ENCODE results near the gene KCNT1. TPM values are rescaled to one million over a fixed set of nuclear protein-coding genes. Genes with fewer than 3 reads are reported as not detected.

The KCNT1 gene
- total and polyA plus RNA-seq, 8 donors = 0.05 to 1.1 (median 0.11) TPM

- DNase-seq (no peak), FAIRE-seq (no peak), ATAC-seq (no peak)
- Histone ChIP-seq H3K4me3 (no peak overlapping the region), H3K9me3 (no peaks in the 10 kb centered on the region), H3K27ac (no peak overlapping the region), H3K36me3 (no peaks in the 10 kb centered on the region), H3K4me1 (no peaks in the 10 kb centered on the region), H3K27me3 (no peaks in the 10 kb centered on the region)
- intact Hi-C loops (cut with DNase I) = no loop called here
- 61 to 85% methylated on average over 20 to 24 of the region's 24 CpGs for WGBS, 2 donors
- TF ChIP-seq CTCF (IDR thresholded peaks at IDR 0.05) = no peak
Observed at GRCh38 chr9:135759676-135760300, 57.8 kb downstream of the KCNT1 start.

GRCh38 chr9:135760465-135760864 is 58.5 kb downstream of the KCNT1 start:
- H3K27ac ChIP-seq = no peak overlapping the region
- FAIRE-seq (no peak), DNase-seq (no peak), ATAC-seq (no peak)
- intact Hi-C loops (cut with DNase I) = no loop called here
- no peaks in the 10 kb centered on the region for H3K27me3 ChIP-seq
- H3K36me3 ChIP-seq = no peaks in the 10 kb centered on the region
- no peaks in the 10 kb centered on the region for H3K9me3 ChIP-seq
- 58 to 70% methylated on average over 12 of the region's 12 CpGs for WGBS, 2 donors
- H3K4me1 ChIP-seq = no peaks in the 10 kb centered on the region
- TF ChIP-seq CTCF (IDR thresholded peaks at IDR 0.05) = no peak
- H3K4me3 ChIP-seq = no peak overlapping the region

- no peak for TF ChIP-seq CTCF (IDR thresholded peaks at IDR 0.05)
- Histone ChIP-seq H3K36me3 (no peaks in the 10 kb centered on the region), H3K27me3 (no peaks in the 10 kb centered on the region), H3K4me3 (no peak overlapping the region), H3K9me3 (no peaks in the 10 kb centered on the region), H3K27ac (no peak overlapping the region), H3K4me1 (no peaks in the 10 kb centered on the region)
- DNase-seq = no peak
- no peak for FAIRE-seq
- intact Hi-C loops (cut with DNase I) = no loop called here
- no peak for ATAC-seq
- 42 to 56% methylated on average over 16 to 20 of the region's 20 CpGs for WGBS, 2 donors
Observed at GRCh38 chr9:135761150-135761844, 59.3 kb downstream of the KCNT1 start.

- H3K27ac ChIP-seq = no peak overlapping the region
- intact Hi-C loops (cut with DNase I) = no loop called here
- no peak for TF ChIP-seq CTCF (IDR thresholded peaks at IDR 0.05)
- WGBS, 2 donors = 64 to 71% methylated on average over 16 of the region's 16 CpGs
- H3K9me3 ChIP-seq = no peaks in the 10 kb centered on the region
- DNase-seq (no peak), FAIRE-seq (no peak), ATAC-seq (no peak)
- no peak overlapping the region for H3K4me3 ChIP-seq
- H3K4me1 ChIP-seq = no peaks in the 10 kb centered on the region
- H3K27me3 ChIP-seq = no peaks in the 10 kb centered on the region
- no peaks in the 10 kb centered on the region for H3K36me3 ChIP-seq
Observed at GRCh38 chr9:135761845-135762168, 59.8 kb downstream of the KCNT1 start.

- FAIRE-seq = no peak
Observed at GRCh38 chr9:135762921-135763320, 60.9 kb downstream of the KCNT1 start.

More at GRCh38 chr9:135762921-135763320, 60.9 kb downstream of the KCNT1 start:
- Histone ChIP-seq H3K4me3 (no peak overlapping the region), H3K4me1 (no peaks in the 10 kb centered on the region), H3K27ac (no peak overlapping the region), H3K27me3 (no peaks in the 10 kb centered on the region), H3K36me3 (no peaks in the 10 kb centered on the region), H3K9me3 (no peaks in the 10 kb centered on the region)
- DNase-seq (no peak), ATAC-seq (no peak)
- no peak for TF ChIP-seq CTCF (IDR thresholded peaks at IDR 0.05)
- WGBS, 2 donors = 62 to 78% methylated on average over 13 of the region's 13 CpGs
- intact Hi-C loops (cut with DNase I) = no loop called here

All from pancreas (tissue), 10 donors.